Upper lobe of left lung (tissue), 4 donors: Measurements from ENCODE around the gene AOC2.
"Not testable (repeated sequence)": the region's sequence is repeated elsewhere in the genome, so short reads cannot be mapped to it uniquely, and the experiment has no call there.

Source experiments
- CTCF ChIP-seq, 6 experiments: fragments of 450-650 bp in 4 of 6; fragments of 200-600 bp in 2 of 6; sonication (generic) in 2 of 6; IDR thresholded peaks; one replicate each; pipeline ENCODE4 v1.5.1; 2016 to 2019; ENCODE audit warnings: antibody characterized with exemption in 6 of 6
- POLR2A ChIP-seq, 4 donors: fragments of 450-650 bp; IDR thresholded peaks; one replicate each; pipeline ENCODE4 v1.5.1; 2016 to 2017; ENCODE audit warnings: antibody characterized with exemption in 4 of 4, mild to moderate bottlenecking in 2 of 4
- POLR2AphosphoS5 ChIP-seq, 2 donors: sonication (generic); formaldehyde crosslinking; IDR thresholded peaks; one replicate each; pipeline ENCODE4 v1.5.1; 2017; ENCODE audit warnings: antibody characterized with exemption in 2 of 2

- TF ChIP-seq POLR2A, CTCF, POLR2AphosphoS5 (IDR thresholded peaks at IDR 0.05): not testable (repeated sequence)
Observed at GRCh38 chr17:42867694-42868261, 23.4 kb downstream of the AOC2 start.
